ENCODE results near the gene GPNMB. TPM values are rescaled to one million over a fixed set of nuclear protein-coding genes. Genes with fewer than 3 reads are reported as not detected.

Gene GPNMB
- total and polyA plus RNA-seq, 2 of the 13 experiments (the other 11 are each of a cell fraction or from before 2014, with no cell fraction given), result 1.1 to 1.6 TPM

DNA sequence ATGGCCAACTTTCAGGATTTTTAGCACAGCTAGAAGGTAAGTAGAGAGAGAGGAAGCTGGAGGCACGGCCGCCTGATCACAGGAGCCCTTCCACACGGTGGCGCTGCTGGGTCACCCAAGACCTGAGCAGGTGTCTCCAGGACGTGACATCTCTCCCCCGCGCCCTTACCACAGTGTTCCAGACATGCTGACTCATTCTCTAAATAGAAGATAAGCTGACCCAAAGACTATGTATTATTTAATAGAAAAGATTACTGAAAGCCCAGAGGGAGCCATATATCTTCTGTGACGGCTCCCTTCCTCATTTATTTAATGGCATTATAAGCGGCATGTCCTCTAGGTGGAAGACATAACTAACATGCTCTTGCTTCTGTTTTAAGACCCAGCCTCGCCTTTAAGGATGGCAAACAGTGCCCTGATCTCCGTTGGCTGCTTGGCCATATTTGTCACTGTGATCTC is 26.6 kb downstream of the GPNMB start (continued):
- TF ChIP-seq IKZF5 (CRISPR knock-in tag; IDR thresholded peaks at IDR 0.05) (peak; percentile 62; the same call in 1 of the 2 replicates), SSRP1 (CRISPR knock-in tag; IDR thresholded peaks at IDR 0.05) (no peak), RFXAP (CRISPR knock-in tag; IDR thresholded peaks at IDR 0.05; ENCODE audit: borderline replicate concordance) (peak; percentile 36; the same call in 1 of the 2 replicates), MYC (CRISPR knock-in tag; IDR thresholded peaks at IDR 0.05; ENCODE audit: borderline replicate concordance) (peak; percentile 37; the same call in 1 of the 2 replicates), ZNF160 (CRISPR knock-in tag; IDR thresholded peaks at IDR 0.05) (no peak), FOSL2 (CRISPR knock-in tag; IDR thresholded peaks at IDR 0.05) (peak; percentile 92), FOSL1 (CRISPR knock-in tag; IDR thresholded peaks at IDR 0.05; ENCODE audit: borderline replicate concordance) (peak; percentile 67; the same call in 1 of the 2 replicates), CREM (IDR thresholded peaks at IDR 0.05) (0 out of 2 replicates have a peak, but pooled peaks have one; percentile 46), CREM (CRISPR knock-in tag; IDR thresholded peaks at IDR 0.05) (no peak), HNRNPH1 (optimal IDR thresholded peaks at IDR 0.05; ENCODE audit: low read depth, low read length) (no peak), FOXM1 (CRISPR knock-in tag; IDR thresholded peaks at IDR 0.05) (no peak), HNF1A (IDR thresholded peaks at IDR 0.05; ENCODE audit: low read depth) (no peak), HNF1A (CRISPR knock-in tag; IDR thresholded peaks at IDR 0.05; ENCODE audit: borderline replicate concordance) (peak; percentile 19; the same call in 1 of the 2 replicates), PHF20 (CRISPR knock-in tag; IDR thresholded peaks at IDR 0.05) (no peak), NFYC (CRISPR knock-in tag; IDR thresholded peaks at IDR 0.05) (no peak), DNMT3B (CRISPR knock-in tag; conservative IDR thresholded peaks at IDR 0.05) (no peak), BHLHE40 (IDR thresholded peaks at IDR 0.05; ENCODE audit: low read length) (no peak), NR0B2 (CRISPR knock-in tag; IDR thresholded peaks at IDR 0.05) (no peak)
- TF ChIP-seq, protein P1, sequence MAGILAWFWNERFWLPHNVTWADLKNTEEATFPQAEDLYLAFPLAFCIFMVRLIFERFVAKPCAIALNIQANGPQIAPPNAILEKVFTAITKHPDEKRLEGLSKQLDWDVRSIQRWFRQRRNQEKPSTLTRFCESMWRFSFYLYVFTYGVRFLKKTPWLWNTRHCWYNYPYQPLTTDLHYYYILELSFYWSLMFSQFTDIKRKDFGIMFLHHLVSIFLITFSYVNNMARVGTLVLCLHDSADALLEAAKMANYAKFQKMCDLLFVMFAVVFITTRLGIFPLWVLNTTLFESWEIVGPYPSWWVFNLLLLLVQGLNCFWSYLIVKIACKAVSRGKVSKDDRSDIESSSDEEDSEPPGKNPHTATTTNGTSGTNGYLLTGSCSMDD (CRISPR knock-in tag; IDR thresholded peaks at IDR 0.05), result no peak
- TF ChIP-seq, protein P2, sequence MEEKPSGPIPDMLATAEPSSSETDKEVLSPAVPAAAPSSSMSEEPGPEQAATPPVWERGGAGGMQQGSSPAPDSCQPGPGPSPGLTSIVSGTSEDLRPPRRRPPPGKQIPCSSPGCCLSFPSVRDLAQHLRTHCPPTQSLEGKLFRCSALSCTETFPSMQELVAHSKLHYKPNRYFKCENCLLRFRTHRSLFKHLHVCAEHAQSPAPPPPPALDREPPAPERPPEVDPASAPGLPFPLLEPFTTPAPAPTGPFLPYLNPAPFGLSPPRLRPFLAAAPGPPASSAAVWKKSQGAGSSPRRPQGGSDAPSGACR (CRISPR knock-in tag; IDR thresholded peaks at IDR 0.05), result no peak
- TF ChIP-seq, protein P3, sequence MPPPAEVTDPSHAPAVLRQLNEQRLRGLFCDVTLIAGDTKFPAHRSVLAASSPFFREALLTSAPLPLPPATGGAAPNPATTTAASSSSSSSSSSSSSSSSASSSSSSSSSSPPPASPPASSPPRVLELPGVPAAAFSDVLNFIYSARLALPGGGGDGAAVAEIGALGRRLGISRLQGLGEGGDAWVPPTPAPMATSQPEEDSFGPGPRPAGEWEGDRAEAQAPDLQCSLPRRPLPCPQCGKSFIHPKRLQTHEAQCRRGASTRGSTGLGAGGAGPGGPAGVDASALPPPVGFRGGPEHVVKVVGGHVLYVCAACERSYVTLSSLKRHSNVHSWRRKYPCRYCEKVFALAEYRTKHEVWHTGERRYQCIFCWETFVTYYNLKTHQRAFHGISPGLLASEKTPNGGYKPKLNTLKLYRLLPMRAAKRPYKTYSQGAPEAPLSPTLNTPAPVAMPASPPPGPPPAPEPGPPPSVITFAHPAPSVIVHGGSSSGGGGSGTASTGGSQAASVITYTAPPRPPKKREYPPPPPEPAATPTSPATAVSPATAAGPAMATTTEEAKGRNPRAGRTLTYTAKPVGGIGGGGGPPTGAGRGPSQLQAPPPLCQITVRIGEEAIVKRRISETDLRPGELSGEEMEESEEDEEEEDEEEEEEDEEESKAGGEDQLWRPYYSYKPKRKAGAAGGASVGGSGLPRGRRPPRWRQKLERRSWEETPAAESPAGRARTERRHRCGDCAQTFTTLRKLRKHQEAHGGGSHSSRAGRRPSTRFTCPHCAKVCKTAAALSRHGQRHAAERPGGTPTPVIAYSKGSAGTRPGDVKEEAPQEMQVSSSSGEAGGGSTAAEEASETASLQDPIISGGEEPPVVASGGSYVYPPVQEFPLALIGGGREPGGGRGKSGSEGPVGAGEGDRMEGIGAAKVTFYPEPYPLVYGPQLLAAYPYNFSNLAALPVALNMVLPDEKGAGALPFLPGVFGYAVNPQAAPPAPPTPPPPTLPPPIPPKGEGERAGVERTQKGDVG (CRISPR knock-in tag; IDR thresholded peaks at IDR 0.05; ENCODE audit: borderline replicate concordance), result no peak

Data from HepG2 (cell line).